Fibroblast of mammary gland (primary cell): ENCODE measurements around the gene LAD1.

Experiments
- DNase-seq: peaks from one replicate; pipeline ENCODE4 v3.0.0-alpha.2; 2010; ENCODE audit warnings: low read depth
- H3K4me3 ChIP-seq: 2 replicates; pipeline ENCODE4 v1.5.1; 2011; ENCODE audit warnings: low read depth, mild to moderate bottlenecking, low read length, moderate library complexity; ENCODE audit not compliant: control insufficient read depth
- TF ChIP-seq, protein P1 (sequence below): conservative IDR thresholded peaks from 2 replicates; pipeline ENCODE4 v1.5.1; 2011; ENCODE audit warnings: low read depth, low read length, inconsistent platforms; ENCODE audit not compliant: control insufficient read depth, insufficient read depth

Gene LAD1

DNA sequence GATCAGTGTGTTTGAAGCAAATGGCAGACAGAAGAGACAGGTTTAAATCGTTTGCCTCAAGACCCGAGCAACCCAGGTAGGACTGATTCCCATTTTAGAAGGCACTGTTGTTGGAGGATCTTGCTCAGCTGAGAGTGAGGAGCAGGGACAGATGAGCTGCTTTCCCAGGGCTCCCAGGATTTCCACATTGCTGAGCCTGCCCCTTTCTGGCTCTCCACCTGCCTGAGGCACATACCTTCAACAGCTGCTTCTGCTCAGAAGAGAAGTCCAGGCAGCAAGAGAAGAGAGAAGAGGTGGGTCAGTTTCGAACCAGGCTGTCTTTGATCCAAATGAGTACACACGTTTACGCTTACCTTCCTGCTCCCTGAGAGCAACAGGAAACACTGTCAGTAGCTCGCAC lies 27.3 kb downstream of the LAD1 start:
- TF ChIP-seq, protein P1, sequence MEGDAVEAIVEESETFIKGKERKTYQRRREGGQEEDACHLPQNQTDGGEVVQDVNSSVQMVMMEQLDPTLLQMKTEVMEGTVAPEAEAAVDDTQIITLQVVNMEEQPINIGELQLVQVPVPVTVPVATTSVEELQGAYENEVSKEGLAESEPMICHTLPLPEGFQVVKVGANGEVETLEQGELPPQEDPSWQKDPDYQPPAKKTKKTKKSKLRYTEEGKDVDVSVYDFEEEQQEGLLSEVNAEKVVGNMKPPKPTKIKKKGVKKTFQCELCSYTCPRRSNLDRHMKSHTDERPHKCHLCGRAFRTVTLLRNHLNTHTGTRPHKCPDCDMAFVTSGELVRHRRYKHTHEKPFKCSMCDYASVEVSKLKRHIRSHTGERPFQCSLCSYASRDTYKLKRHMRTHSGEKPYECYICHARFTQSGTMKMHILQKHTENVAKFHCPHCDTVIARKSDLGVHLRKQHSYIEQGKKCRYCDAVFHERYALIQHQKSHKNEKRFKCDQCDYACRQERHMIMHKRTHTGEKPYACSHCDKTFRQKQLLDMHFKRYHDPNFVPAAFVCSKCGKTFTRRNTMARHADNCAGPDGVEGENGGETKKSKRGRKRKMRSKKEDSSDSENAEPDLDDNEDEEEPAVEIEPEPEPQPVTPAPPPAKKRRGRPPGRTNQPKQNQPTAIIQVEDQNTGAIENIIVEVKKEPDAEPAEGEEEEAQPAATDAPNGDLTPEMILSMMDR = no peak
- no peak for DNase-seq
- no peak overlapping the region for H3K4me3 ChIP-seq

DNA sequence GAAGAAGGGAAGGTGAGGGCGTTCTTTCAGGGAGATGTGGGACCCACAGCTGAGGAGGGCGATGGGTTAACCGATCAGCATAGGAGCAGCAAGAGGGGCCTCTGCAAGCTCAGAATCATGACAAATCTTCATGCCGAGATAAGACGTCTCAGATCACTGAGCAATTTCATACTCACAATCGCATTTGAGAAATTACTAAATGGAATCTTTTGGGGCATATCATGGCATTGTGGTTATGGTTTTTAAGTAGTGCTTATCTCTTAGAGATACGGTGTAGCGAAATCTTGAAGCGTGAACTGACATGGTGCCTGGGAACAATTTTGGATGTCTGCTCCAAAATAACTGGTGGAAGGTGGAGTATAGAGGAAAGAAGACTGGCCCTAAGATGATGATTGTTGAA lies 27.8 kb downstream of the LAD1 start:
- H3K4me3 ChIP-seq = no peak overlapping the region
- DNase-seq = no peak
- TF ChIP-seq, protein P1 = no peak

DNA sequence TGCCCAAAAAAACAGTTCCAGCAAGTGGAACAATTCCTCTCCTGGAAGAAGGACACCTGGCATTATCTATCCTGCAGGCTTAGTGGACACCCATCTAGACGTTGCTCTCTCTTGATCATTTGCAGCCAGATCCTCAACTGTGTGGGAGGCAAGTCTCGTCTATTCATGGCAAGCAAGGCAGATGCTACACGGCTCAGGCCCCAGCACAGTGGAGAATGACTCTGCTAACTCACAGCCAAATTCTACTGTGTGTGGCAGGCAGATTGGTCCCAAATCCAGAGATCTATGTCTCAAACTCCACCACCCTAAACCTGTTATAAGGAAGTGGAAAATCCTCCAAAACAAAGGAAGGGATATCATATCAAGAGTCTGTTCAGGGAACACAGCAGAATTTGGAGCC lies 28.6 kb downstream of the LAD1 start:
- no peak for DNase-seq
- no peak overlapping the region for H3K4me3 ChIP-seq
- TF ChIP-seq, protein P1 = no peak

DNA sequence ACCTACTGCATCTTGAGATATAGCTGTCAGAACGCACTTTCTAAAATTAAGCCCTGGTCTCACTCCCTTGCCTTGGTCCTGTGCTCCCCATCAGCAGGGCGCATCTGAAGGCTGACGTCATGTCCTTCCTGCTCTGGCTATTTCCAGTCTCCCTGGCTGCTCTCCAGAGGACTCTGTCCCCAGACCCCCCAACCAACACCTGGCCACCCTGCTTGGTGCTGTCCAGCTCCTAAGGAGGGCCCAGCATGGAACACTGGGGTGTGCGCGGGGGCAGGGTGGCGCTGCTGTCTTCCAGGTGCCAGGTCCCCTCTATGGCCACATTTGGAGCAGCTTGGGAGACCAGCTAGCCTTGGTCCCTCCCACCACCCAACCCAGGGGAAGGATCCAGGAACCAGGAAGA lies 29.9 kb downstream of the LAD1 start:
- DNase-seq = no peak
- TF ChIP-seq, protein P1 = no peak
- H3K4me3 ChIP-seq = no peak overlapping the region

DNA sequence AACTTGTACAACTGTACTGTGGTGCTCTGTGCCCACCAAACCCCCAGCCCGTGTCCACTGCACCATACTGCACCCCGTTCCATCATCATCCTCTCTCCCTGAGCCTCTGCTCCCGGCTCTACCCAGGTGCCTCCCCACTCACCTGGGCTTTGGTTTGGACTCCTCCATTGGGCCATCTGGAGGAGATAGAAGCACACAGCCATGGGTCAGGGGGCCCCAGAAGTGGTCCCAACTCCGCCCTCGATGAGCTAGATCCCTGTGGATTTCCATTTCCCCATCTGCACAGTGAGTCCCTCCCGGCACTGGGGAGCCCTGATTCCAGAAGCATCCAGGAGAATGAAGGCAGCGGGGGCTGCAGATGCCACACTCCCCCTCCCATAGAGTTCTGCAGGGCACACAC lies 32.4 kb downstream of the LAD1 start:
- DNase-seq = no peak
- no peak overlapping the region for H3K4me3 ChIP-seq
- TF ChIP-seq, protein P1 = no peak

DNA sequence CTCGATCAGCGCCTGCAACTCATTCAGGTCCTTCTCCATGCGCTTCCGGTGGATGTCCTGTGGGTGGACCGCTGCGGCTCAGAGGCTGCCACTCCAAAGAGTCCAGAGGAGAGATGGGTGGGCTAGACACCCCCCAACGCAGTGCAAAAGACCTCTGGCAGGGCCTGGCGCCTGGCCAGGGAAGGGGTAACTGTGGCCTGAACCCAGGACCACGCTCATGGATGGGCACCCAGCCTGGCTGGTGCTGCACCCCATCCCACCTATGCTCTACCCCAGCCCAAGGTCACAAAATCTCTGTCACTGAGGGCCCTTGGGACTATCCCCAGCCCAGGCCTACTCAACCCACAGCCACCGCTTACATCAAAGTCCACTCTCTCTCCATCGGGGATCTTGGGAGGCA lies 33.9 kb downstream of the LAD1 start:
- H3K4me3 ChIP-seq = no peak overlapping the region
- TF ChIP-seq, protein P1 = no peak
- DNase-seq = no peak

DNA sequence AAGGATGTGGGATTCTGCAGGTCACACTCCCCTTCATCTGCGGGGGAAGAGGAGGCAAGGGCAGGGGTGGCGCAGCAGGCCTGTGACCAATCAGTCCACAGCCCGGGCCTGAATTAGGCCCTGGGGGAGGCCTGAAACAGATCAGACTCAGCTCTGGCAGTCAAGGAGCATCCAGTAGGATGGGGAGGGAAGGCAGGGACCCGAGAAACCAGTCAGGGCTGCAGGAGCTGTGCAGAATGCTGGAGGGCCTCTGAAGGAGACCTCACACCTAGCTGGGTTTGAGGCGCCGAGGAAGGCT lies 34.4 kb downstream of the LAD1 start:
- H3K4me3 ChIP-seq = no peak overlapping the region
- TF ChIP-seq, protein P1 = no peak
- no peak for DNase-seq
